Adrenal gland (tissue), 12 donors: ENCODE data around the gene RPS26. TPM values are rescaled to one million over a fixed set of nuclear protein-coding genes. Genes with fewer than 3 reads are reported as not detected.
"Not testable (repeated sequence)": the region's sequence is repeated elsewhere in the genome, so short reads cannot be mapped to it uniquely, and the experiment has no call there.

Source experiments
- DNase-seq, 7 donors: peaks; one replicate each; pipeline ENCODE4 v3.0.0-alpha.2; 2019 to 2020
- H3K27ac ChIP-seq, 5 donors: fragments of 200-600 bp; sonication (generic) in 4 of 5; 1 replicate in 3 of 5; 2 replicates in 2 of 5; pipeline versions ENCODE4 v1.5.1 to v1.8.0; 2016 to 2020; ENCODE audit warnings: mild to moderate bottlenecking in 1 of 5
- H3K27me3 ChIP-seq: fragments of 200-600 bp; 2 replicates; pipeline ENCODE4 v1.8.0; 2021
- H3K36me3 ChIP-seq, 2 donors: fragments of 200-600 bp; replicated peaks in 1 of 2; 1 replicate in 1 of 2; 2 replicates in 1 of 2; pipeline versions ENCODE4 v1.5.1 to v1.8.0; 2018 to 2022
- H3K4me1 ChIP-seq, 2 donors: fragments of 200-600 bp; replicated peaks in 1 of 2; 1 replicate in 1 of 2; 2 replicates in 1 of 2; pipeline versions ENCODE4 v1.5.1 to v1.8.0; 2018 to 2021
- H3K4me3 ChIP-seq, 4 donors: fragments of 200-600 bp; sonication (generic) in 3 of 4; one replicate each; pipeline ENCODE4 v1.5.1; 2016 to 2018
- H3K9me3 ChIP-seq, 3 donors: fragments of 200-600 bp; sonication (generic) in 1 of 3; replicated peaks in 1 of 3; 1 replicate in 2 of 3; 2 replicates in 1 of 3; pipeline versions ENCODE4 v1.5.1 to v1.8.0; 2016 to 2021
- POLR2A ChIP-seq, 2 donors: fragments of 450-650 bp; IDR thresholded peaks; one replicate each; pipeline ENCODE4 v1.6.1; 2017; ENCODE audit warnings: antibody characterized with exemption in 2 of 2, mild to moderate bottlenecking in 2 of 2, moderate library complexity in 1 of 2
- WGBS, 4 donors: extraction: QIAGEN DNeasy Blood & Tissue Kit in 2 of 4; methylation state at CpG; one replicate each; pipeline versions ENCODE4 v1.1.5 to v1.1.7; 2013 to 2017; 5-methylcytosine and 5-hydroxymethylcytosine counted together
- intact Hi-C, 2 donors: fragments of 100-400 bp; cut with DNase I; formaldehyde crosslinking; loops; one replicate each; pipeline versions ENCODE4 v1.14.1 to v1.15.0; 2022 to 2023
- polyA plus RNA-seq, 3 donors: library from polyadenylated mRNA; stranded (reverse); fragments of 200-250 nt in 2 of 3; fragments of 350-450 nt in 1 of 3; fragmentation: Illumina TruSeq in 1 of 3; extraction: RNeasy Lipid Tissue Mini Kit (QIAGEN cat#74804) in 1 of 3; gene quantifications; one replicate each; pipeline ENCODE4 v1.2.3, GENCODE V29; 2013 to 2014
- total RNA-seq, 9 donors: library from RNA; depleted of rRNA in 4 of 9; stranded (reverse); fragments of >200 nt in 4 of 9; fragments of 120-200 nt in 1 of 9; fragmentation: NEBNext Ultra II Directional in 1 of 9; extraction: Animal tissue kit (Norgen Biotek cat#: 25700) in 1 of 9; gene quantifications; one replicate each; pipeline versions ENCODE4 v1.1.0 to v1.2.4, GENCODE V29; 2013 to 2023
- TF ChIP-seq, protein P1 (sequence below), 6 experiments: fragments of 450-650 bp in 4 of 6; fragments of 200-600 bp in 2 of 6; sonication (generic) in 1 of 6; IDR thresholded peaks; 1 replicate in 5 of 6; 2 replicates in 1 of 6; pipeline versions ENCODE4 v1.5.1 to v1.8.0; 2016 to 2021; ENCODE audit warnings: antibody characterized with exemption in 6 of 6, mild to moderate bottlenecking in 2 of 6, moderate library complexity in 1 of 6
- donor health status: healthy with polysubstance abuse.
- donor health status: Bipolar disorder and iron deficiency.
- donor health status: DM: yes; HTN: yes; CAD: no.
- donor health status: DM: no; HTN: no; CAD: no.
- donor health status: DM: no; HTN: no; CAD: no.
- donor health status: DM: yes; HTN: yes; CAD: no.

RPS26 gene
- total and polyA plus RNA-seq, 12 donors: 76.7 to 2,374 (median 872) TPM

DNA sequence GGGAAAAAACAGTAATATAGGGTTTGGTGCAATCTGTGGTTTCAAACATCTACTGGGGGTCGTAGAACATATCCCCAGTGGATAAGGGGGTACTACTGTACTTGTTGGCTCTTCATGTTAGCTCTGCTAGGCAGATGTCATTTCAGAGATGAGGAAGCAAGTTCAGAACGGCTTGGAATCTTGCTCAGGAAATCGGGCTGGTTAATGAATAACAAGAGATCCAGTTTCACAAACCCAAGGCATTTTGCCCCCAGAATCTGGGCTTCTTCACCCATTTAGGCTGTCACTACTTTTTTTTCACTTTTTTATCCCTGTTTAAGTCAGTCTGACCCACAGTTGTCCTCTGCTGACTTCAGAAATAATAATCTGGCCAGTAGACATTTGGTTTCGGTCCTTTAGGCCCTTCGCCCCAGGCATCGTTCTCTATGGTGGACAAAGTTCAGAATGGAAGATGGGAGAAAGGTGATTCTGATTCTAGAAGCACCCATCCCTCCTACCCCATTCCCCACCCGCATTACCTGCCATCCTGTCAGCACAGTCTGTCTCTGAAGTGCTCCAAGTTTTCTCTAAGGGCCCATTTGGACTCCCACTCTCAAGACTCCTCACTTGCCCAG is 40.1 kb upstream of the RPS26 start:
- Histone ChIP-seq H3K36me3 (peaks cover 0 to 24% of the 10 kb centered on the region in 2 donors), H3K27ac (no peak overlapping the region)
- intact Hi-C loops: no loop called here

GRCh38 chr12:56003376-56003775 is 38.3 kb upstream of the RPS26 start:
- H3K4me3 ChIP-seq, H3K27ac ChIP-seq, DNase-seq, H3K27me3 ChIP-seq, intact Hi-C loops, H3K9me3 ChIP-seq, H3K4me1 ChIP-seq: not testable (repeated sequence)
- peaks cover 0 to 24% of the 10 kb centered on the region in 2 donors for H3K36me3 ChIP-seq
- 68 to 87% (median 71%) methylated on average over 5 of the region's 5 CpGs for WGBS, 4 donors

More for the DNA sequence above, 40.1 kb upstream of the RPS26 start:
- H3K4me3 ChIP-seq: no peak overlapping the region
- H3K9me3 ChIP-seq: no peaks in the 10 kb centered on the region
- DNase-seq: no peak
- WGBS, 4 donors: 70 to 91% (median 88%) methylated on average over 7 of the region's 7 CpGs
- peaks cover 10 to 13% of the 10 kb centered on the region in 2 donors for H3K4me1 ChIP-seq
- TF ChIP-seq, protein P1, sequence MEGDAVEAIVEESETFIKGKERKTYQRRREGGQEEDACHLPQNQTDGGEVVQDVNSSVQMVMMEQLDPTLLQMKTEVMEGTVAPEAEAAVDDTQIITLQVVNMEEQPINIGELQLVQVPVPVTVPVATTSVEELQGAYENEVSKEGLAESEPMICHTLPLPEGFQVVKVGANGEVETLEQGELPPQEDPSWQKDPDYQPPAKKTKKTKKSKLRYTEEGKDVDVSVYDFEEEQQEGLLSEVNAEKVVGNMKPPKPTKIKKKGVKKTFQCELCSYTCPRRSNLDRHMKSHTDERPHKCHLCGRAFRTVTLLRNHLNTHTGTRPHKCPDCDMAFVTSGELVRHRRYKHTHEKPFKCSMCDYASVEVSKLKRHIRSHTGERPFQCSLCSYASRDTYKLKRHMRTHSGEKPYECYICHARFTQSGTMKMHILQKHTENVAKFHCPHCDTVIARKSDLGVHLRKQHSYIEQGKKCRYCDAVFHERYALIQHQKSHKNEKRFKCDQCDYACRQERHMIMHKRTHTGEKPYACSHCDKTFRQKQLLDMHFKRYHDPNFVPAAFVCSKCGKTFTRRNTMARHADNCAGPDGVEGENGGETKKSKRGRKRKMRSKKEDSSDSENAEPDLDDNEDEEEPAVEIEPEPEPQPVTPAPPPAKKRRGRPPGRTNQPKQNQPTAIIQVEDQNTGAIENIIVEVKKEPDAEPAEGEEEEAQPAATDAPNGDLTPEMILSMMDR (IDR thresholded peaks at IDR 0.05): no peak
- no peak for TF ChIP-seq POLR2A (IDR thresholded peaks at IDR 0.05)
- H3K27me3 ChIP-seq: no peaks in the 10 kb centered on the region

GRCh38 chr12:56004211-56004610 is 37.5 kb upstream of the RPS26 start:
- H3K27ac ChIP-seq: no peak overlapping the region
- H3K9me3 ChIP-seq: no peaks in the 10 kb centered on the region
- peaks cover 0 to 24% of the 10 kb centered on the region in 2 donors for H3K36me3 ChIP-seq
- intact Hi-C loops: no loop called here
- peaks cover 6 to 13% of the 10 kb centered on the region in 2 donors for H3K4me1 ChIP-seq
- no peak for TF ChIP-seq POLR2A (IDR thresholded peaks at IDR 0.05)
- TF ChIP-seq, protein P1 (IDR thresholded peaks at IDR 0.05): no peak
- no peak for DNase-seq
- WGBS, 4 donors: 92 to 98% (median 95%) methylated on average over 8 to 10 of the region's 10 CpGs
- no peaks in the 10 kb centered on the region for H3K27me3 ChIP-seq
- H3K4me3 ChIP-seq: no peak overlapping the region

DNA sequence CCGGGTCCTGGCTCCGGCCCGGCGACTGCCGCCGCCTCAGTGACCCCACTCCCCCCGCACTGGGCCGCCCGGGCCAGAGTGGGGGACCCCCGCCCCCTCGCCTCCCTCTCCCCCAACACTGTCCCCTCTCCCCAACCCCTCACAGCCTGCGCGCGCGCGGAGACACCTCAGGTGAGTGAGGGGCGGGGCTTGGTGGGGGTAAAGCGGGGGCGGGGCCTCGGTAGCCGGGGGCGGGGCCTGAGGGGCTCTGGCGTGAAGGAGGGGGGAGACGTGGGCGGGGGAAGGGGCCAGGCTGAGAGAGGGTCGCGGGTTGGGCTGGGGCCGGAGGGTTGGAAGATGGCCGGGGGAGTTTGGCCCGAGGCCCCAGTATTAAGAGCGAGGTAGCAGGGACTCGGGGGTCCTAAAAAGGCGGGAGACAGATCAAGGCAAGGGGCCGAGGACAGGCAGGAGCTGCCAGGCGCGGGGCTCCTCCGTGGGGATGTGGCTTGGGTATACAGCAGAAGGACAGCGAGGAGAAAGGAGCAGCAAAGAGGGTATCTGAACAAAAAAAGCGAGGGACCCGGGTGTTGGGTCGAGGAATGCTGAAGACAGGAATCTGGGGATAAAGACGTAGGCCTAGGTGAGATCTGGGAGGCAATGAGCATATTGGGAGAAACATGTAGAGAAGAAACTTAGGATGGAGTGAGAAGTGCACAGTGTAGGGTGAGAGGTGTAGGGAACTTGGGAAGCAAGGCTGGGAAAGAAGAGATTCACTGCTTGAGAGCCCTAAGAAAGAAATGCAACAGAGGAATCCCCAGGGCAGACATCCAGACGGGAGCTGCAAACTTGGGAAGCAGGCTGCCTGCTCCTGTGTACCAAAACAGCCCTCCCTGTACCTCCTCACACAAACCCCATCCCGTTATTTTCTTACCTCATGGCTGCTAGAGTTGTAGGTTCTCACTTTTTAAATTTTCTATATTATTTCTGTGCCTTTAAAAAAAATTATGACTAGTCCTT is 33.9 kb upstream of the RPS26 start:
- Histone ChIP-seq H3K4me1 (peaks cover 6 to 25% of the 10 kb centered on the region in 2 donors), H3K27ac (peak overlapping the region; percentile 31 to 99 (median 84)), H3K36me3 (peaks cover 0 to 22% of the 10 kb centered on the region in 2 donors), H3K27me3 (no peaks in the 10 kb centered on the region), H3K4me3 (peak overlapping the region in 3 of 4 donors; percentile 5 to 99 (median 96)), H3K9me3 (no peaks in the 10 kb centered on the region)
- 1 to 4% (median 2%) methylated on average over 17 to 44 of the region's 44 CpGs for WGBS, 4 donors
- intact Hi-C loops: no loop called here
- peak in 6 of 7 donors; percentile 28 to 67 (median 46) for DNase-seq
- no peak for TF ChIP-seq POLR2A (IDR thresholded peaks at IDR 0.05)
- TF ChIP-seq, protein P1 (IDR thresholded peaks at IDR 0.05): no peak
